A549 (cell line): ENCODE data around the gene GRHL1. TPM values are rescaled to one million over a fixed set of nuclear protein-coding genes. Genes with fewer than 3 reads are reported as not detected.
A peak's percentile ranks its signal among the peaks of the same experiment; 100 is the strongest.

Experiments used
- ATAC-seq, 2 experiments: fragments of 200-7000 bp in 1 of 2; fragments of >200 bp in 1 of 2; cut with Nextera tagmentation in 1 of 2; cut with Tn5 transposase in 1 of 2; 3 replicates each; pipeline versions ENCODE4 v1.8.0 to v1.9.1; 2018 to 2020; ENCODE audit warnings: mild to moderate bottlenecking in 1 of 2, moderate library complexity in 1 of 2
- CTCF ChIA-PET: fragments of 300-600 bp; sonication (Branson Sonifier 250); formaldehyde crosslinking; extraction: SDS; loops from one replicate; lab custom pipeline; 2021; ENCODE audit warnings: antibody characterized with exemption, inconsistent platforms; lab: Yijun Ruan, JAX
- POLR2A ChIA-PET: fragments of 350-600 bp; formaldehyde crosslinking; extraction: SDS; loops from one replicate; lab custom pipeline; 2021; ENCODE audit warnings: antibody characterized with exemption, inconsistent platforms; lab: Yijun Ruan, JAX
- DNase-seq, 2 experiments: peaks; one replicate each; pipeline versions ENCODE4 v3.0.0 to v3.0.0-alpha.2; 2011 to 2016; ENCODE audit warnings: low read depth in 1 of 2, low spot score in 1 of 2
- FAIRE-seq: peaks from 2 replicates; lab custom pipeline; 2011; peaks lifted over from hg19 to GRCh38; lab: Jason Lieb, UNC
- H3K27ac ChIP-seq, 2 experiments: fragments of >200 bp; sonication (Bioruptor Twin); formaldehyde crosslinking; 3 replicates each; pipeline ENCODE4 v1.5.1; 2016 to 2017
- H3K4me1 ChIP-seq: fragments of >200 bp; sonication (Bioruptor Twin); formaldehyde crosslinking; 3 replicates; pipeline ENCODE4 v1.6.1; 2016
- H3K4me2 ChIP-seq: fragments of >200 bp; sonication (Bioruptor Twin); formaldehyde crosslinking; 3 replicates; pipeline ENCODE4 v1.6.1; 2016
- H3K4me3 ChIP-seq: fragments of >200 bp; sonication (Bioruptor Twin); formaldehyde crosslinking; 3 replicates; pipeline ENCODE4 v1.5.1; 2016
- H3K9me3 ChIP-seq: fragments of >200 bp; sonication (Bioruptor Twin); formaldehyde crosslinking; 3 replicates; pipeline ENCODE4 v1.6.1; 2016
- ATOH8 ChIP-seq: fragments of 250-450 bp; sonication (Bioruptor Pico); IDR thresholded peaks from 2 replicates; pipeline ENCODE4 v1.5.0; 2020; ENCODE audit warnings: low read depth, mild to moderate bottlenecking, moderate library complexity
- BCL3 ChIP-seq: fragments of >200 bp; sonication (Bioruptor Twin); formaldehyde crosslinking; IDR thresholded peaks from 3 replicates; pipeline ENCODE4 v1.6.1; 2016
- CBX8 ChIP-seq: fragments of 200-600 bp; sonication (generic); IDR thresholded peaks from 2 replicates; pipeline ENCODE4 v1.6.1; 2016
- EHF ChIP-seq: fragments of 250-450 bp; sonication (Bioruptor Pico); IDR thresholded peaks from 2 replicates; pipeline ENCODE4 v1.5.0; 2020; ENCODE audit warnings: mild to moderate bottlenecking
- EP300 ChIP-seq, 2 experiments: fragments of >200 bp; sonication (Bioruptor Twin); formaldehyde crosslinking; IDR thresholded peaks; 2 replicates in 1 of 2; 3 replicates in 1 of 2; pipeline ENCODE4 v1.6.1; 2016 to 2017
- HES2 ChIP-seq: fragments of >200 bp; sonication (Bioruptor Twin); formaldehyde crosslinking; IDR thresholded peaks from 2 replicates; pipeline ENCODE4 v1.6.1; 2016
- HMGXB4 ChIP-seq: fragments of 250-450 bp; sonication (Bioruptor Pico); IDR thresholded peaks from 2 replicates; pipeline ENCODE4 v1.5.0; 2021; ENCODE audit warnings: mild to moderate bottlenecking, moderate library complexity, borderline replicate concordance
- HOXA7 ChIP-seq: fragments of 250-450 bp; sonication (Bioruptor Pico); IDR thresholded peaks from 2 replicates; pipeline ENCODE4 v1.5.0; 2020; ENCODE audit warnings: mild to moderate bottlenecking, moderate library complexity
- JUN ChIP-seq, 2 experiments: fragments of >200 bp; sonication (Bioruptor Twin); formaldehyde crosslinking; IDR thresholded peaks; 2 replicates in 1 of 2; 3 replicates in 1 of 2; pipeline ENCODE4 v1.6.1; 2016 to 2017
- MAFK ChIP-seq: fragments of 450-650 bp; IDR thresholded peaks from 2 replicates; pipeline ENCODE4 v1.6.1; 2014; ENCODE audit not compliant: partially characterized antibody
- NPAS2 ChIP-seq: fragments of 250-450 bp; sonication (Bioruptor Pico); IDR thresholded peaks from 2 replicates; pipeline ENCODE4 v1.8.0; 2022; ENCODE audit warnings: mild to moderate bottlenecking, moderate library complexity, borderline replicate concordance
- NR3C1 ChIP-seq: fragments of >200 bp; sonication (Bioruptor Twin); formaldehyde crosslinking; IDR thresholded peaks from 3 replicates; pipeline ENCODE4 v1.6.1; 2017
- POLR2A ChIP-seq: IDR thresholded peaks from 2 replicates; pipeline ENCODE4 v1.6.1; 2012; ENCODE audit warnings: mild to moderate bottlenecking, low read length
- RAD21 ChIP-seq, 2 experiments: fragments of >200 bp in 1 of 2; sonication (Bioruptor Twin) in 1 of 2; formaldehyde crosslinking in 1 of 2; IDR thresholded peaks in 1 of 2; conservative IDR thresholded peaks in 1 of 2; 2 replicates in 1 of 2; 3 replicates in 1 of 2; pipeline ENCODE4 v1.6.1; 2012 to 2018; ENCODE audit warnings: inconsistent platforms in 1 of 2
- RNF2 ChIP-seq: fragments of 200-600 bp; sonication (generic); IDR thresholded peaks from 2 replicates; pipeline ENCODE4 v1.6.1; 2016; ENCODE audit warnings: low read depth, mild to moderate bottlenecking, antibody characterized with exemption, moderate library complexity, borderline replicate concordance
- ZC3H11A ChIP-seq: fragments of 450-650 bp; IDR thresholded peaks from 2 replicates; pipeline ENCODE4 v1.6.1; 2014; ENCODE audit warnings: antibody characterized with exemption, mild to moderate bottlenecking
- ZFP36 ChIP-seq: fragments of 450-650 bp; IDR thresholded peaks from 2 replicates; pipeline ENCODE4 v1.6.1; 2014; ENCODE audit warnings: borderline replicate concordance; ENCODE audit not compliant: partially characterized antibody
- ZSCAN20 ChIP-seq: fragments of 250-450 bp; sonication (Bioruptor Pico); IDR thresholded peaks from 2 replicates; pipeline ENCODE4 v1.8.0; 2022; ENCODE audit warnings: mild to moderate bottlenecking, moderate library complexity
- WGBS: methylation state at CpG from one replicate; pipeline ENCODE4 v1.1.6; 2017; ENCODE audit errors: missing lambda C conversion rate; 5-methylcytosine and 5-hydroxymethylcytosine counted together
- polyA plus RNA-seq, 4 experiments: library from polyadenylated mRNA; depleted of rRNA in 3 of 4; stranded (reverse); fragments of >200 nt; fragmentation: RNase III in 1 of 4; extraction: RNeasy Plus Mini Kit Qiagen cat#74134 plus additional on column Dnase treatment in 1 of 4; gene quantifications; 2 replicates in 3 of 4; 3 replicates in 1 of 4; pipeline ENCODE4 v1.2.3, GENCODE V29; 2011 to 2017

The GRHL1 gene
- polyA plus RNA-seq, 2 of the 4 experiments (the other 2 are of a cell fraction) = 0.68 to 1.2 TPM

DNA sequence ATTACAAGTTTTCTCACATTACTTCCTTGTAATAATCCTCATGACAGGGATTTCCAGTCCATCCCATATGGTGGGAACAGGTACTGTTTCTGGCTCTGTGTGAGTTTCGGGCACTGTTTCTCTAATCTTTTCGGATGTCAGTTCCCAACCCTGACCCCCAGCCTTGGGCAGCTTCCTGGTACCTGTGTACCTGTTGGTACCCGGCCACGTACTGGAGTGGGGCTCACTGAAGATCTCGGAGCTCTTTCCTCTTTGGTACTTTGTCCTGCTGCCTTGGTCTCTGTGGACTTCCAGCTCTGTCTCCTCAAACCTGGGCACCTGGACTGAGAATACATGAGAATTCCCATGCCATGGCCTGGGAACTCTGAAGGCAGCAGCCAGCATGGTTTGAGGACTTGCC, 36.8 kb downstream of the GRHL1 start:
- Histone ChIP-seq H3K4me1 (0 out of 3 replicates have a peak, but pooled peaks cover 3% of the 10 kb centered on the region), H3K4me3 (no peak overlapping the region), H3K9me3 (no peaks in the 10 kb centered on the region), H3K27ac (no peak overlapping the region), H3K4me2 (no peak overlapping the region)
- ChIA-PET POLR2A (no interaction called here), CTCF (interaction anchor here (0.8 to 7.4 kb wide), 6 partner anchors 14 to 109 kb away, joined by 3 to 117 read pairs (median 4); no protein-coding TSS in a partner anchor)
- DNase-seq (no peak), ATAC-seq (no peak), FAIRE-seq (no peak)
- TF ChIP-seq ZFP36 (no peak), HES2 (no peak), ZC3H11A (no peak)
- 83% methylated on average over 5 of the region's 5 CpGs for WGBS

GRCh38 chr2:9990736-9991135, 39.2 kb downstream of the GRHL1 start:
- no peaks in the 10 kb centered on the region for H3K9me3 ChIP-seq
- ATAC-seq (no peak), FAIRE-seq (no peak), DNase-seq (no peak)
- ChIA-PET POLR2A (no interaction called here), CTCF (interaction anchor here (1.0 to 7.1 kb wide), 5 partner anchors 8 to 191 kb away, joined by 3 to 58 read pairs (median 4); no protein-coding TSS in a partner anchor)
- no peak for TF ChIP-seq ATOH8
- peak; percentile 96 for TF ChIP-seq MAFK
- TF ChIP-seq BCL3 = no peak
- no peaks in the 10 kb centered on the region for H3K4me1 ChIP-seq
- no peak overlapping the region for H3K4me2 ChIP-seq
- 72% methylated on average over 6 of the region's 6 CpGs for WGBS
- no peak overlapping the region for H3K27ac ChIP-seq
- no peak overlapping the region for H3K4me3 ChIP-seq

DNA sequence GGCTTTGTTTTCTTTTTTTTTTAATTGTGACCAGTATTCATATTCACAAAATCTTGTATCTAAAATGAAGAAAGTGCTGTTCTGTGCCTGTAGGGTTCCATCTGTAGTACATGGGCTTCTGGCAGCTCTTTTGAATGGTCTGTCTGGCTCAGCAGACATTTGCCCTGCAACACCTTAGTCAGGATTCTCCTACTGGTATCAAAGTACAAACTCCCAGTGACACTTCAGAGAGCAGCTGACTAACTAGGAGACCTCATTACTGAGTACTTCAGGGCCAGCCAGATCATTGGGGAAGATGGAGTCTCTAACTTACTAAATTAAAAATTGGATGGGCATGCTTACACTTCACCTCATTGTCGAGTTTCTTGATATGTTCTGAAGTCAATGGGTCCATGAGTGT, 39.7 kb downstream of the GRHL1 start:
- no peaks in the 10 kb centered on the region for H3K4me1 ChIP-seq
- ChIA-PET POLR2A (no interaction called here), CTCF (interaction anchor here (7.1 kb wide), 1 partner anchor 8 kb away, joined by 58 read pairs; no protein-coding TSS in a partner anchor)
- ATAC-seq (no peak), DNase-seq (no peak), FAIRE-seq (no peak)
- H3K4me2 ChIP-seq = no peak overlapping the region
- TF ChIP-seq EP300 (IDR thresholded peaks at IDR 0.05) = no peak
- no peak for TF ChIP-seq POLR2A
- no peak for TF ChIP-seq RAD21 (conservative IDR thresholded peaks at IDR 0.05 in 1 of 2, IDR thresholded peaks at IDR 0.05 in 1 of 2)
- no peak for TF ChIP-seq ZSCAN20 (CRISPR knock-in tag)
- TF ChIP-seq HES2 = no peak
- no peak for TF ChIP-seq NR3C1
- no peak for TF ChIP-seq EHF (CRISPR knock-in tag)
- TF ChIP-seq RNF2 = no peak
- TF ChIP-seq HMGXB4 (CRISPR knock-in tag) = no peak
- TF ChIP-seq HOXA7 = no peak
- TF ChIP-seq NPAS2 (CRISPR knock-in tag) = no peak
- no peak for TF ChIP-seq JUN (IDR thresholded peaks at IDR 0.05)
- TF ChIP-seq CBX8 = no peak
- no peak overlapping the region for H3K4me3 ChIP-seq
- no peaks in the 10 kb centered on the region for H3K9me3 ChIP-seq
- no peak overlapping the region for H3K27ac ChIP-seq
- WGBS = 21% methylated on average over 1 of the region's 1 CpG
